ENCODE data around the gene CCDC9.
"Not testable (repeated sequence)": the region's sequence is repeated elsewhere in the genome, so short reads cannot be mapped to it uniquely, and the experiment has no call there.

The CCDC9 gene

GRCh38 chr19:47232422-47233211, 23.7 kb upstream of the CCDC9 start:
- peak; percentile 61 for DNase-seq (ENCODE audit: low read depth, low spot score)

- no peak for DNase-seq (ENCODE audit: low read depth, low spot score)
These were observed 20.2 kb upstream of the CCDC9 start for GRCh38 chr19:47236072-47236675.

- DNase-seq (ENCODE audit: low read depth, low spot score), result no peak
These were observed 17.2 kb upstream of the CCDC9 start for GRCh38 chr19:47239152-47239551.

- peak; percentile 95 for DNase-seq (ENCODE audit: low read depth, low spot score)
These were observed 16.6 kb upstream of the CCDC9 start for GRCh38 chr19:47239610-47240296.

- DNase-seq (ENCODE audit: low read depth, low spot score), result no peak
These were observed 15.8 kb upstream of the CCDC9 start for GRCh38 chr19:47240556-47240955.

GRCh38 chr19:47240996-47241918, 15.1 kb upstream of the CCDC9 start:
- peak; percentile 94 for DNase-seq (ENCODE audit: low read depth, low spot score)

GRCh38 chr19:47241919-47242577, 14.3 kb upstream of the CCDC9 start:
- no peak for DNase-seq (ENCODE audit: low read depth, low spot score)

- DNase-seq (ENCODE audit: low read depth, low spot score), result no peak
These were observed 13.0 kb upstream of the CCDC9 start for GRCh38 chr19:47243364-47243775.

GRCh38 chr19:47243776-47244547, 12.4 kb upstream of the CCDC9 start:
- DNase-seq (ENCODE audit: low read depth, low spot score), result peak; percentile 99

- peak; percentile 87 for DNase-seq (ENCODE audit: low read depth, low spot score)
These were observed 8.9 kb upstream of the CCDC9 start for GRCh38 chr19:47247308-47247990.

- DNase-seq (ENCODE audit: low read depth, low spot score), result not testable (repeated sequence)
These were observed 3.3 kb upstream of the CCDC9 start for GRCh38 chr19:47253016-47253415.

- peak; percentile 91 for DNase-seq (ENCODE audit: low read depth, low spot score)
These were observed 2.9 kb upstream of the CCDC9 start for GRCh38 chr19:47253467-47253881.

- DNase-seq (ENCODE audit: low read depth, low spot score), result no peak
These were observed 2.4 kb upstream of the CCDC9 start for GRCh38 chr19:47253970-47254369.

- peak; percentile 100 for DNase-seq (ENCODE audit: low read depth, low spot score)
These were observed 527 bp downstream of the CCDC9 start for GRCh38 chr19:47256693-47257410.

GRCh38 chr19:47257411-47258169, 1.3 kb downstream of the CCDC9 start:
- no peak for DNase-seq (ENCODE audit: low read depth, low spot score)

GRCh38 chr19:47258434-47258833, 2.1 kb downstream of the CCDC9 start:
- no peak for DNase-seq (ENCODE audit: low read depth, low spot score)

GRCh38 chr19:47258895-47259555, 2.7 kb downstream of the CCDC9 start:
- no peak for DNase-seq (ENCODE audit: low read depth, low spot score)

GRCh38 chr19:47260476-47260875, 4.2 kb downstream of the CCDC9 start:
- DNase-seq (ENCODE audit: low read depth, low spot score), result no peak

All from astrocyte of the hippocampus (primary cell).